GM12892 (cell line): ENCODE data around the gene SLC4A3.

Experiments used
- POLR2A ChIP-seq: IDR thresholded peaks from 2 replicates; pipeline ENCODE4 v1.6.1; 2011; ENCODE audit warnings: low read depth, low read length, control low read depth
- POLR2AphosphoS5 ChIP-seq: IDR thresholded peaks from 2 replicates; pipeline ENCODE4 v1.6.1; 2011; ENCODE audit warnings: low read depth, low read length, control low read depth
- TAF1 ChIP-seq: IDR thresholded peaks from 2 replicates; pipeline ENCODE4 v1.6.1; 2011; ENCODE audit warnings: low read depth, mild to moderate bottlenecking, control low read depth, low read length, borderline replicate concordance

DNA sequence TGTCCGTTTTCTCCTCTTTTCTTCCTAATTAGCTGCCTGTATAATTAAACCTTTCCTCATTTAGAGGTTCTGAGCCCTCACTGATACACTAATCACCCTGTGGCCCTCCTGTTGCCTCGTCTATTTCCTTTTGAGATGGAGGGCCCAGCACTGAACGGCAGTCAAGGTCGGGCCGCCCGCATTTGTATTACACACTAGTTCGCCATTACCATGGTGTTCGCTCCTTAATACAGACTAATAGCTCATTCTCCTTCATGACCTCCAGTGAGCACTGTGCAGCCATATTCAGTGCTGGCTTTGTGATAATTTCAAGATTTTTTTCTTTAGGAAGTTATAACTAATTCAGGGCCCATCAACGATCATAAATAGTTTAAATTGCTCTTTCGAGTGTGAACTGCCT lies 64.1 kb downstream of the SLC4A3 start:
- TF ChIP-seq POLR2A, result no peak
- no peak for TF ChIP-seq TAF1
- no peak for TF ChIP-seq POLR2AphosphoS5
